Panc1 (cell line): ENCODE measurements around the gene CCDC187. TPM values are rescaled to one million over a fixed set of nuclear protein-coding genes. Genes with fewer than 3 reads are reported as not detected.

Experiments used
- ATAC-seq: fragments of 200-7000 bp; cut with Tn5 transposase; 2 replicates; pipeline ENCODE4 v1.9.1; 2020; ENCODE audit warnings: mild to moderate bottlenecking, moderate library complexity
- BruUV-seq: library from RNA; stranded (reverse); fragments of 400-500 nt; replicated peaks from 2 replicates; lab custom pipeline; 2021; lab: Mats Ljungman, UMichigan
- CTCF ChIA-PET: fragments of 300-600 bp; sonication (Branson Sonifier 250); formaldehyde crosslinking; loops from one replicate; lab custom pipeline; 2022; ENCODE audit warnings: antibody characterized with exemption; lab: Charles Lee
- POLR2A ChIA-PET: fragments of 300-600 bp; sonication (Branson Sonifier 250); formaldehyde crosslinking; loops from one replicate; lab custom pipeline; 2022; ENCODE audit warnings: antibody characterized with exemption; lab: Charles Lee
- DNase-seq: peaks from one replicate; pipeline ENCODE4 v3.0.0-alpha.2; 2010; ENCODE audit warnings: low read depth, low spot score
- H3K27ac ChIP-seq: 2 replicates; pipeline ENCODE4 v1.5.1; 2011; ENCODE audit warnings: mild to moderate bottlenecking, low read length, inconsistent platforms
- H3K27me3 ChIP-seq: fragments of 200-500 bp; sonication (Bioruptor generic); 2 replicates; pipeline ENCODE4 v1.6.0; 2014; ENCODE audit warnings: low read length, inconsistent platforms; ENCODE audit not compliant: control insufficient read depth, insufficient read depth
- H3K36me3 ChIP-seq: fragments of 200-500 bp; sonication (Bioruptor generic); 2 replicates; pipeline ENCODE4 v1.5.1; 2014; ENCODE audit warnings: inconsistent platforms, mild to moderate bottlenecking, low read length, moderate library complexity; ENCODE audit not compliant: control insufficient read depth, insufficient read depth
- H3K4me1 ChIP-seq: 2 replicates; pipeline ENCODE4 v1.5.1; 2011; ENCODE audit warnings: inconsistent platforms, mild to moderate bottlenecking, low read length, moderate library complexity; ENCODE audit not compliant: control insufficient read depth, insufficient read depth
- H3K4me3 ChIP-seq, 2 experiments: 2 replicates each; pipeline ENCODE4 v1.5.1; 2011 to 2012; ENCODE audit warnings: low read depth in 2 of 2, low read length in 2 of 2, mild to moderate bottlenecking in 2 of 2, inconsistent platforms in 1 of 2, moderate library complexity in 1 of 2
- H3K9me3 ChIP-seq: fragments of 200-500 bp; sonication (Bioruptor generic); 2 replicates; pipeline ENCODE4 v1.5.1; 2014; ENCODE audit warnings: low read depth, mild to moderate bottlenecking, inconsistent platforms, low read length, moderate library complexity; ENCODE audit not compliant: control insufficient read depth, insufficient read depth
- POLR2AphosphoS5 ChIP-seq: IDR thresholded peaks from 2 replicates; pipeline ENCODE4 v1.6.1; 2012; ENCODE audit warnings: mild to moderate bottlenecking, low read depth, low read length, moderate library complexity
- SIN3A ChIP-seq: IDR thresholded peaks from 2 replicates; pipeline ENCODE4 v1.6.1; 2012; ENCODE audit warnings: low read depth, mild to moderate bottlenecking, low read length, moderate library complexity, borderline replicate concordance; ENCODE audit not compliant: insufficient read depth
- TCF7L2 ChIP-seq: IDR thresholded peaks from 2 replicates; pipeline ENCODE4 v1.6.1; 2011; ENCODE audit warnings: mild to moderate bottlenecking, low read depth, low read length, inconsistent platforms
- in situ Hi-C: cut with HindIII; loops from 2 replicates; pipeline ENCODE4 v1.10.0; 2016; ENCODE audit warnings: low sequenced_read_pairs, low pct_unique_long_range_greater_than_20kb
- intact Hi-C: fragments of 100-400 bp; cut with micrococcal nuclease; formaldehyde crosslinking; loops from one replicate; pipeline ENCODE4 v1.10.0; 2022; ENCODE audit not compliant: unreplicated experiment
- total RNA-seq: library from RNA; stranded (reverse); gene quantifications from one replicate; pipeline ENCODE4 v1.2.1, GENCODE V29; 2021; ENCODE audit not compliant: unreplicated experiment
- TF ChIP-seq, protein P1 (sequence below): fragments of 450-650 bp; IDR thresholded peaks from 2 replicates; pipeline ENCODE4 v1.5.1; 2017; ENCODE audit warnings: mild to moderate bottlenecking
- TF ChIP-seq, protein P2 (sequence below), 2 experiments: IDR thresholded peaks; 2 replicates each; pipeline ENCODE4 v1.6.1; 2011 to 2012; ENCODE audit warnings: low read depth in 2 of 2, control low read depth in 1 of 2, low read length in 1 of 2, mild to moderate bottlenecking in 1 of 2, moderate library complexity in 1 of 2; ENCODE audit not compliant: insufficient read depth in 1 of 2

Gene CCDC187
- total RNA-seq, 1 experiment from 2014 or later: not detected

DNA sequence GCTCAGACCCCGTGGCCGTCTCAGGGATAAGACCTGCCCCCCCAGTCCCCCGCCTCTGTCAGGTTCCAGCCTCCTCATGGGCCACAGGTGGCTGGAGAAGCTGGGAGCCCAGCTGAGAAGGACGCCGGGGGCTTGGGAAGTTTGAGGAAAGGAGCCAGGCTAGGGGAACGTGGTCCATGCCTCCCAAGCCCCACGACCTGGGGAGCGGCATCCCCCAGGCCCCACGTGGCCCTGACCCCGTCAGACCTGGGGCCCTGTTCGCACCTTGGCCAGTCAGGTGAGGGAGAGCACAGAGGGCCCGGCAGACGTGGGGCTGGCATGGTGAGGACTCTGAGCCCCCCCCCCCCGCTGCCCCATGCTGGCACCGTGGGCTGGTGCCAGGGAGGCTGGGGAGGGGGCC lies 27.1 kb upstream of the CCDC187 start:
- in situ Hi-C loops (no loop called here), intact Hi-C loops (no loop called here)
- POLR2A ChIA-PET: no interaction called here
- ATAC-seq: no peak
- Histone ChIP-seq H3K4me1 (no peaks in the 10 kb centered on the region; the same call in 1 of the 2 replicates), H3K9me3 (no peaks in the 10 kb centered on the region), H3K27me3 (no peaks in the 10 kb centered on the region), H3K27ac (no peak overlapping the region), H3K36me3 (no peaks in the 10 kb centered on the region; the same call in 1 of the 2 replicates), H3K4me3 (no peak overlapping the region)
- CTCF ChIA-PET: no interaction called here
- BruUV-seq: no TSS peak
- TF ChIP-seq TCF7L2 (no peak), SIN3A (no peak), POLR2AphosphoS5 (no peak)
- TF ChIP-seq, protein P1, sequence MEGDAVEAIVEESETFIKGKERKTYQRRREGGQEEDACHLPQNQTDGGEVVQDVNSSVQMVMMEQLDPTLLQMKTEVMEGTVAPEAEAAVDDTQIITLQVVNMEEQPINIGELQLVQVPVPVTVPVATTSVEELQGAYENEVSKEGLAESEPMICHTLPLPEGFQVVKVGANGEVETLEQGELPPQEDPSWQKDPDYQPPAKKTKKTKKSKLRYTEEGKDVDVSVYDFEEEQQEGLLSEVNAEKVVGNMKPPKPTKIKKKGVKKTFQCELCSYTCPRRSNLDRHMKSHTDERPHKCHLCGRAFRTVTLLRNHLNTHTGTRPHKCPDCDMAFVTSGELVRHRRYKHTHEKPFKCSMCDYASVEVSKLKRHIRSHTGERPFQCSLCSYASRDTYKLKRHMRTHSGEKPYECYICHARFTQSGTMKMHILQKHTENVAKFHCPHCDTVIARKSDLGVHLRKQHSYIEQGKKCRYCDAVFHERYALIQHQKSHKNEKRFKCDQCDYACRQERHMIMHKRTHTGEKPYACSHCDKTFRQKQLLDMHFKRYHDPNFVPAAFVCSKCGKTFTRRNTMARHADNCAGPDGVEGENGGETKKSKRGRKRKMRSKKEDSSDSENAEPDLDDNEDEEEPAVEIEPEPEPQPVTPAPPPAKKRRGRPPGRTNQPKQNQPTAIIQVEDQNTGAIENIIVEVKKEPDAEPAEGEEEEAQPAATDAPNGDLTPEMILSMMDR: no peak
- TF ChIP-seq, protein P2, sequence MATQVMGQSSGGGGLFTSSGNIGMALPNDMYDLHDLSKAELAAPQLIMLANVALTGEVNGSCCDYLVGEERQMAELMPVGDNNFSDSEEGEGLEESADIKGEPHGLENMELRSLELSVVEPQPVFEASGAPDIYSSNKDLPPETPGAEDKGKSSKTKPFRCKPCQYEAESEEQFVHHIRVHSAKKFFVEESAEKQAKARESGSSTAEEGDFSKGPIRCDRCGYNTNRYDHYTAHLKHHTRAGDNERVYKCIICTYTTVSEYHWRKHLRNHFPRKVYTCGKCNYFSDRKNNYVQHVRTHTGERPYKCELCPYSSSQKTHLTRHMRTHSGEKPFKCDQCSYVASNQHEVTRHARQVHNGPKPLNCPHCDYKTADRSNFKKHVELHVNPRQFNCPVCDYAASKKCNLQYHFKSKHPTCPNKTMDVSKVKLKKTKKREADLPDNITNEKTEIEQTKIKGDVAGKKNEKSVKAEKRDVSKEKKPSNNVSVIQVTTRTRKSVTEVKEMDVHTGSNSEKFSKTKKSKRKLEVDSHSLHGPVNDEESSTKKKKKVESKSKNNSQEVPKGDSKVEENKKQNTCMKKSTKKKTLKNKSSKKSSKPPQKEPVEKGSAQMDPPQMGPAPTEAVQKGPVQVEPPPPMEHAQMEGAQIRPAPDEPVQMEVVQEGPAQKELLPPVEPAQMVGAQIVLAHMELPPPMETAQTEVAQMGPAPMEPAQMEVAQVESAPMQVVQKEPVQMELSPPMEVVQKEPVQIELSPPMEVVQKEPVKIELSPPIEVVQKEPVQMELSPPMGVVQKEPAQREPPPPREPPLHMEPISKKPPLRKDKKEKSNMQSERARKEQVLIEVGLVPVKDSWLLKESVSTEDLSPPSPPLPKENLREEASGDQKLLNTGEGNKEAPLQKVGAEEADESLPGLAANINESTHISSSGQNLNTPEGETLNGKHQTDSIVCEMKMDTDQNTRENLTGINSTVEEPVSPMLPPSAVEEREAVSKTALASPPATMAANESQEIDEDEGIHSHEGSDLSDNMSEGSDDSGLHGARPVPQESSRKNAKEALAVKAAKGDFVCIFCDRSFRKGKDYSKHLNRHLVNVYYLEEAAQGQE (IDR thresholded peaks at IDR 0.05; ENCODE audit: insufficient read depth in 1 of 2, low read depth in 2 of 2, low read length in 1 of 2): no peak
- no peak for DNase-seq

DNA sequence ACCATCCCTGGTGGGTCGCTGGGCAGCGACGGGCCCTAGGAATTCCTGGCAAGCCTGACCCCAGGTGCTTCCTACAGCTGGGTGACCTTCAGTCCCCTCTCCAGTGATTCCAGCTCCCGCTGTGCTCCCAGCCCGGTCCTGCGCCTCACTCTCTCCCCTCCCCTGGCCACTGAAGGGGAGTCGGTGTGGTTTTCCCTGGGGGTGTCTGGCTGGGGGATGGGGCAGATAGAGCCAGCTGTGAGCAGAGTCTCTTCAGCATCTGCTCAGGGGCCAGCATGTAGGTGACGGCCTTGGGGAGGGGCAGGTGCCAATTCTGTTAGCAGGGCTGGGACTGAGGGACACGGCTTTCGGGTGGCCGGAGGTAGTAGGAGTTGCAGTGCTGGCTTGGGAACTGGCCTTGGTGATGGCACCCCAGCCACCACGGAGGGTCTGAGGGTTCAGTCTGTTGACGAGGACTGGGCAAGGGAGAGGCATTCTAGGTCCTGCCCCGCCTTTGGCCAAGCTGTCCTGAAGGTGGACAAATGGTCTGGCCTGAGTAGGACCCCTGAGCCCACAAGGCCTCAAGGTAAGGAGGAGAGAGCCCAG lies 26.6 kb upstream of the CCDC187 start:
- DNase-seq (no peak), ATAC-seq (no peak)
- H3K36me3 ChIP-seq: no peaks in the 10 kb centered on the region; the same call in 1 of the 2 replicates
- intact Hi-C loops (no loop called here), in situ Hi-C loops (no loop called here)
- POLR2A ChIA-PET: no interaction called here
- TF ChIP-seq, protein P1: no peak
- TF ChIP-seq POLR2AphosphoS5 (no peak), TCF7L2 (no peak), SIN3A (no peak)
- TF ChIP-seq, protein P2 (IDR thresholded peaks at IDR 0.05; ENCODE audit: insufficient read depth in 1 of 2, low read depth in 2 of 2, low read length in 1 of 2): no peak
- no peaks in the 10 kb centered on the region for H3K27me3 ChIP-seq
- no TSS peak for BruUV-seq
- H3K9me3 ChIP-seq: no peaks in the 10 kb centered on the region
- CTCF ChIA-PET: no interaction called here
- no peak overlapping the region for H3K27ac ChIP-seq
- no peaks in the 10 kb centered on the region; the same call in 1 of the 2 replicates for H3K4me1 ChIP-seq
- no peak overlapping the region for H3K4me3 ChIP-seq
